GM10266 (cell line): ENCODE data around the gene RCSD1.
"Not testable (repeated sequence)": the region's sequence is repeated elsewhere in the genome, so short reads cannot be mapped to it uniquely, and the experiment has no call there.

Experiments
- DNase-seq: peaks from one replicate; pipeline ENCODE4 v3.0.0; 2012; ENCODE audit errors: extremely low spot score
- CTCF ChIP-seq: IDR thresholded peaks from 2 replicates; pipeline ENCODE4 v1.5.1; 2012; ENCODE audit warnings: mild to moderate bottlenecking, low read depth; ENCODE audit not compliant: control insufficient read depth, insufficient read depth; ENCODE audit errors: missing control alignments

The RCSD1 gene

GRCh38 chr1:167739752-167740151 lies 109.7 kb downstream of the RCSD1 start:
- DNase-seq, result no peak
- no peak for TF ChIP-seq CTCF

GRCh38 chr1:167741103-167741502 lies 111.1 kb downstream of the RCSD1 start:
- not testable (repeated sequence) for DNase-seq

GRCh38 chr1:167742392-167743057 lies 112.5 kb downstream of the RCSD1 start:
- not testable (repeated sequence) for DNase-seq

- no peak for TF ChIP-seq CTCF
- DNase-seq, result no peak
Measured at GRCh38 chr1:167744901-167745300, 114.9 kb downstream of the RCSD1 start.

GRCh38 chr1:167746013-167746672 lies 116.1 kb downstream of the RCSD1 start:
- DNase-seq, result no peak
- TF ChIP-seq CTCF, result no peak

GRCh38 chr1:167746988-167747655 lies 117.1 kb downstream of the RCSD1 start:
- DNase-seq, result no peak
- TF ChIP-seq CTCF, result no peak

GRCh38 chr1:167747988-167748387 lies 118.0 kb downstream of the RCSD1 start:
- DNase-seq, result no peak
- no peak for TF ChIP-seq CTCF

GRCh38 chr1:167748906-167749305 lies 118.9 kb downstream of the RCSD1 start:
- DNase-seq, result no peak
- no peak for TF ChIP-seq CTCF
